SK-N-SH (cell line): ENCODE measurements around the gene CYSLTR2. TPM values are rescaled to one million over a fixed set of nuclear protein-coding genes. Genes with fewer than 3 reads are reported as not detected.

Experiments used
- CTCF ChIA-PET: fragments of 300-600, 350-600 bp; formaldehyde crosslinking; extraction: SDS; loops from one replicate; lab custom pipeline; 2021; lab: Yijun Ruan, JAX
- POLR2A ChIA-PET: fragments of 350-600 bp; sonication (Branson Sonifier 250); formaldehyde crosslinking; extraction: SDS; loops from one replicate; lab custom pipeline; 2020; ENCODE audit warnings: antibody characterized with exemption, inconsistent platforms; lab: Yijun Ruan, JAX
- DNase-seq: peaks from one replicate; pipeline ENCODE4 v3.0.0; 2012
- H2AFZ ChIP-seq: fragments of 200-600 bp; sonication (generic); 2 replicates; pipeline ENCODE4 v1.8.1; 2016; ENCODE audit warnings: antibody characterized with exemption, mild to moderate bottlenecking, low read depth
- H3F3A ChIP-seq: fragments of 200-600 bp; sonication (generic); replicated peaks from 2 replicates; pipeline ENCODE3; 2016; ENCODE audit warnings: antibody characterized with exemption, mild to moderate bottlenecking; ENCODE audit not compliant: insufficient read depth
- H3K27ac ChIP-seq, 2 experiments: fragments of 200-500 bp in 1 of 2; fragments of 200-600 bp in 1 of 2; sonication (Bioruptor generic) in 1 of 2; sonication (generic), shearing (Covaris generic) in 1 of 2; 2 replicates each; pipeline versions ENCODE4 v1.5.1 to v1.6.1; 2014 to 2016; ENCODE audit warnings: low read depth in 2 of 2, inconsistent platforms in 1 of 2, low read length in 1 of 2, mild to moderate bottlenecking in 1 of 2, mixed read lengths in 1 of 2
- H3K27me3 ChIP-seq: fragments of 200-600 bp; sonication (generic), shearing (Covaris generic); 2 replicates; pipeline ENCODE4 v1.6.1; 2016; ENCODE audit warnings: mixed run types; ENCODE audit not compliant: insufficient read depth
- H3K36me3 ChIP-seq, 2 experiments: fragments of 200-500 bp in 1 of 2; fragments of 200-600 bp in 1 of 2; sonication (Bioruptor generic) in 1 of 2; sonication (generic) in 1 of 2; replicated peaks in 1 of 2; 2 replicates each; pipeline versions ENCODE3 to v1.5.1; 2014 to 2016; ENCODE audit warnings: low read length in 1 of 2, mild to moderate bottlenecking in 1 of 2; ENCODE audit not compliant: insufficient read depth in 2 of 2, control insufficient read depth in 1 of 2
- H3K4me1 ChIP-seq, 2 experiments: fragments of 200-500 bp in 1 of 2; fragments of 200-600 bp in 1 of 2; sonication (Bioruptor generic) in 1 of 2; sonication (generic), shearing (Covaris generic) in 1 of 2; 2 replicates each; pipeline versions ENCODE4 v1.5.1 to v1.6.1; 2014 to 2016; ENCODE audit warnings: low read depth in 1 of 2, low read length in 1 of 2, mixed run types in 1 of 2; ENCODE audit not compliant: insufficient read depth in 2 of 2, control insufficient read depth in 1 of 2
- H3K4me2 ChIP-seq: fragments of 200-600 bp; sonication (generic), shearing (Covaris generic); 2 replicates; pipeline ENCODE4 v1.6.1; 2017; ENCODE audit warnings: mixed run types
- H3K4me3 ChIP-seq, 2 experiments: fragments of 200-500 bp in 1 of 2; fragments of 200-600 bp in 1 of 2; sonication (Bioruptor generic) in 1 of 2; sonication (generic), shearing (Covaris generic) in 1 of 2; 2 replicates each; pipeline versions ENCODE4 v1.5.1 to v1.8.1; 2014 to 2016; ENCODE audit warnings: low read depth in 2 of 2, inconsistent platforms in 1 of 2, low read length in 1 of 2, mild to moderate bottlenecking in 1 of 2, mixed read lengths in 1 of 2, moderate library complexity in 1 of 2
- H3K79me2 ChIP-seq: fragments of 200-600 bp; sonication (generic); 2 replicates; pipeline ENCODE4 v1.8.1; 2017; ENCODE audit warnings: mild to moderate bottlenecking; ENCODE audit not compliant: insufficient read depth
- H3K9ac ChIP-seq: fragments of 200-600 bp; sonication (generic); 2 replicates; pipeline ENCODE4 v1.6.1; 2017; ENCODE audit warnings: mixed run types
- H3K9me2 ChIP-seq: fragments of 200-600 bp; sonication (generic); 2 replicates; pipeline ENCODE4 v1.6.1; 2017; ENCODE audit warnings: mixed run types
- H3K9me3 ChIP-seq: fragments of 200-600 bp; sonication (generic); 2 replicates; pipeline ENCODE4 v1.6.1; 2017; ENCODE audit warnings: mixed run types, mild to moderate bottlenecking, moderate library complexity
- H4K20me1 ChIP-seq: fragments of 200-600 bp; sonication (generic); 2 replicates; pipeline ENCODE4 v1.6.1; 2017; ENCODE audit warnings: mild to moderate bottlenecking, mixed run types; ENCODE audit not compliant: insufficient read depth
- GATA2 ChIP-seq: sonication (generic); formaldehyde crosslinking; IDR thresholded peaks from 2 replicates; pipeline ENCODE4 v1.5.0; 2020; ENCODE audit warnings: mild to moderate bottlenecking, missing genetic modification reagents
- JUND ChIP-seq: IDR thresholded peaks from 2 replicates; pipeline ENCODE4 v1.4.0; 2012
- MEF2A ChIP-seq: IDR thresholded peaks from 2 replicates; pipeline ENCODE4 v1.4.0; 2012; ENCODE audit warnings: low read depth, borderline replicate concordance
- MXI1 ChIP-seq: IDR thresholded peaks from 2 replicates; pipeline ENCODE4 v1.6.1; 2012; ENCODE audit warnings: mild to moderate bottlenecking, low read depth, low read length, improper control_type of control experiment
- RCOR1 ChIP-seq: fragments of 150-350 bp; IDR thresholded peaks from 2 replicates; pipeline ENCODE4 v1.6.1; 2017; ENCODE audit warnings: antibody characterized with exemption, low read length
- TCF12 ChIP-seq: IDR thresholded peaks from 2 replicates; pipeline ENCODE4 v1.4.0; 2012
- TEAD4 ChIP-seq: IDR thresholded peaks from 2 replicates; pipeline ENCODE4 v1.4.0; 2012; ENCODE audit warnings: mild to moderate bottlenecking, borderline replicate concordance; ENCODE audit not compliant: insufficient read depth
- YY1 ChIP-seq: IDR thresholded peaks from 2 replicates; pipeline ENCODE4 v1.4.0; 2012; ENCODE audit warnings: low read depth, mild to moderate bottlenecking
- WGBS: methylation state at CpG from one replicate; pipeline ENCODE4 v1.1.6; 2017; ENCODE audit warnings: low lambda C conversion rate; 5-methylcytosine and 5-hydroxymethylcytosine counted together
- polyA plus RNA-seq, 3 experiments: library from polyadenylated mRNA; depleted of rRNA; stranded (reverse); fragments of >200 nt; gene quantifications; 2 replicates each; pipeline ENCODE4 v1.2.3, GENCODE V29; 2012
- TF ChIP-seq, protein P1 (sequence below): fragments of 200-600 bp; sonication (generic); IDR thresholded peaks from 2 replicates; pipeline ENCODE4 v1.6.1; 2017; ENCODE audit warnings: antibody characterized with exemption, mild to moderate bottlenecking, moderate library complexity
- TF ChIP-seq, protein P2 (sequence below): IDR thresholded peaks from 2 replicates; pipeline ENCODE4 v1.4.0; 2012; ENCODE audit warnings: low read depth, borderline replicate concordance
- TF ChIP-seq, protein P3 (sequence below): fragments of 150-350 bp; IDR thresholded peaks from 2 replicates; pipeline ENCODE4 v1.6.1; 2017; ENCODE audit warnings: antibody characterized with exemption, low read length, low read depth, borderline replicate concordance

CYSLTR2 gene
- polyA plus RNA-seq, 1 of the 3 experiments (the other 2 are of a cell fraction), result 0.12 TPM

DNA sequence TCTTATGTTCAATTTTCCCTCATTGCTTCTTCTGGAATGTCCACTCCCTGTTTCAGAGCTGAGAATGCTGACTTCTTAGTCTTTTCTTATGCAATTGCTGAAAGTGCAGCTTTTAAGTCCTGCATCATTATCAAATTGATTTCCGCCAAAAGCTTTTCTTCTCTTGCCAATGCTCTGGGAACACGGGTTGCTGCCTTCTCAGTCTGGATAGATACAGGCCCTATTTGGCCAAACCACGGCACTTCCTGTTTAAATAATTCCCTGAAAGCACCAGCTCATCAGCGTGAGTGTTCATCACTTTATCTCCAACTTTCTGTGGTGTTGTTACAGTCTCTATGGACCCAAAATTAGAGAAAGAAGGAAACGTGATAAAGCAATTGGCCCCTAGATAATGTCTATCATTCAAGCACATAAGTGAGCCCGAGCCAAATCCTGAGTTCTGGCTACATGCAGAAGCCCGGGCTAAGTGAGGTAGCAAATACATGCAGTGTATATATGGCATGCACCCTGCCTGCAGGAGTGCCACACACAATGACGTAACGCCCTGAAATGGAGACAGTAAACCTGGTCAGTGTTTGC, 85.7 kb downstream of the CYSLTR2 start (continued):
- TF ChIP-seq, protein P1, sequence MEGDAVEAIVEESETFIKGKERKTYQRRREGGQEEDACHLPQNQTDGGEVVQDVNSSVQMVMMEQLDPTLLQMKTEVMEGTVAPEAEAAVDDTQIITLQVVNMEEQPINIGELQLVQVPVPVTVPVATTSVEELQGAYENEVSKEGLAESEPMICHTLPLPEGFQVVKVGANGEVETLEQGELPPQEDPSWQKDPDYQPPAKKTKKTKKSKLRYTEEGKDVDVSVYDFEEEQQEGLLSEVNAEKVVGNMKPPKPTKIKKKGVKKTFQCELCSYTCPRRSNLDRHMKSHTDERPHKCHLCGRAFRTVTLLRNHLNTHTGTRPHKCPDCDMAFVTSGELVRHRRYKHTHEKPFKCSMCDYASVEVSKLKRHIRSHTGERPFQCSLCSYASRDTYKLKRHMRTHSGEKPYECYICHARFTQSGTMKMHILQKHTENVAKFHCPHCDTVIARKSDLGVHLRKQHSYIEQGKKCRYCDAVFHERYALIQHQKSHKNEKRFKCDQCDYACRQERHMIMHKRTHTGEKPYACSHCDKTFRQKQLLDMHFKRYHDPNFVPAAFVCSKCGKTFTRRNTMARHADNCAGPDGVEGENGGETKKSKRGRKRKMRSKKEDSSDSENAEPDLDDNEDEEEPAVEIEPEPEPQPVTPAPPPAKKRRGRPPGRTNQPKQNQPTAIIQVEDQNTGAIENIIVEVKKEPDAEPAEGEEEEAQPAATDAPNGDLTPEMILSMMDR, result no peak

DNA sequence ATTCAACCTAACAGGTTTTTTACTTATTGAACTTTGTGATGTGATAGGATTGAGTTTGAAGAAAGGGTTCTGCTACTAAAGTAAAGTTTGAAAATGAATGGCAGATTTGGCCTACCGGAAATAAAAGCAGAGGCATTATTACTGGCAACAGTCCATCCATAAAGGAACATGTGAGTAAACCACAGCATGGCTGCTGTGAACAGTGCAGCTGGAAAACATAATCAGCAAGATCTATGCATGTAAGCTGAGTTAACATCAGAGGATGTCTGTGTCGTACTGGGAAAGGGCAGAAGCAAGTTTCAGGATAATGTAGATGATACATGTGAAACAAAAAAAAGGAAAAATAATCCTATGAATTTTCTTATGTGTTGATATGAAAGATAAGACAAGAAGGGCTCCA, 87.6 kb downstream of the CYSLTR2 start:
- H3K9me2 ChIP-seq, result no peaks in the 10 kb centered on the region
- no peak overlapping the region for H3K9ac ChIP-seq
- no peaks in the 10 kb centered on the region for H3K36me3 ChIP-seq
- H3F3A ChIP-seq, result no peaks in the 10 kb centered on the region
- H3K27ac ChIP-seq, result no peak overlapping the region; a peak in 1 of 4 replicates
- CTCF ChIA-PET, result interaction anchor here (0.7 to 2.3 kb wide), 6 partner anchors 8 to 161 kb away, joined by 3 to 6 read pairs (median 3); no protein-coding TSS in a partner anchor
- H2AFZ ChIP-seq, result no peak overlapping the region
- DNase-seq, result peak; percentile 30
- no peak overlapping the region for H3K4me2 ChIP-seq
- H3K4me1 ChIP-seq, result peaks cover 0 to 6% of the 10 kb centered on the region in 2 experiments; a peak in 1 of 4 replicates
- POLR2A ChIA-PET, result interaction anchor here (0.5 kb wide), 1 partner anchor 883 kb away, joined by 3 read pairs; no protein-coding TSS in a partner anchor
- H3K4me3 ChIP-seq, result no peak overlapping the region
- no peaks in the 10 kb centered on the region for H3K27me3 ChIP-seq
- no peaks in the 10 kb centered on the region for H4K20me1 ChIP-seq
- 31% methylated on average over 2 of the region's 2 CpGs for WGBS
- no peaks in the 10 kb centered on the region for H3K79me2 ChIP-seq
- TF ChIP-seq MXI1 (peak; percentile 22; the same call in 1 of the 2 replicates), MEF2A (no peak), TCF12 (peak; percentile 20; the same call in 1 of the 2 replicates), GATA2 (CRISPR knock-in tag) (peak; percentile 70)
- TF ChIP-seq, protein P2, sequence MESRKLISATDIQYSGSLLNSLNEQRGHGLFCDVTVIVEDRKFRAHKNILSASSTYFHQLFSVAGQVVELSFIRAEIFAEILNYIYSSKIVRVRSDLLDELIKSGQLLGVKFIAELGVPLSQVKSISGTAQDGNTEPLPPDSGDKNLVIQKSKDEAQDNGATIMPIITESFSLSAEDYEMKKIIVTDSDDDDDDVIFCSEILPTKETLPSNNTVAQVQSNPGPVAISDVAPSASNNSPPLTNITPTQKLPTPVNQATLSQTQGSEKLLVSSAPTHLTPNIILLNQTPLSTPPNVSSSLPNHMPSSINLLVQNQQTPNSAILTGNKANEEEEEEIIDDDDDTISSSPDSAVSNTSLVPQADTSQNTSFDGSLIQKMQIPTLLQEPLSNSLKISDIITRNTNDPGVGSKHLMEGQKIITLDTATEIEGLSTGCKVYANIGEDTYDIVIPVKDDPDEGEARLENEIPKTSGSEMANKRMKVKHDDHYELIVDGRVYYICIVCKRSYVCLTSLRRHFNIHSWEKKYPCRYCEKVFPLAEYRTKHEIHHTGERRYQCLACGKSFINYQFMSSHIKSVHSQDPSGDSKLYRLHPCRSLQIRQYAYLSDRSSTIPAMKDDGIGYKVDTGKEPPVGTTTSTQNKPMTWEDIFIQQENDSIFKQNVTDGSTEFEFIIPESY, result no peak
- TF ChIP-seq, protein P1, result no peak
- H3K9me3 ChIP-seq, result no peaks in the 10 kb centered on the region

DNA sequence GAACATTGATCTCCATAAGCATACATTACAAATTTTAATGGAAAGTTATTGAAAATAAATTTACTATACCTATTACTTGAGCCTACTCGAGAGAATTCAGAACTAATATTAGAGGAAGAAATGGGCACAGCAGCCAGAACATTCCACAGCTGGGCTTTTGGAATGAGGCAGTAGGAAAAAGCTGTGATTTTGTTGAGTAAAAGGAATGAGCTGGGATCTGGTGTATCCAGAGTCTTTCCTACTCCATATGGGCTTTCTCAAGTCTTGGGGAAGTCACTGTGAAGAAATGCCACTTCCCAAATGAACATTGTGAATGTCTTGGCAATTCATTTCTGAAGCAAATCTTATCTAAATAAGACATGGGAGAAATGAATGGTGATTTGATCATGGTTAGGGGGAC, 93.1 kb downstream of the CYSLTR2 start:
- no peak for TF ChIP-seq TEAD4
- no peak for TF ChIP-seq JUND
- TF ChIP-seq, protein P3, sequence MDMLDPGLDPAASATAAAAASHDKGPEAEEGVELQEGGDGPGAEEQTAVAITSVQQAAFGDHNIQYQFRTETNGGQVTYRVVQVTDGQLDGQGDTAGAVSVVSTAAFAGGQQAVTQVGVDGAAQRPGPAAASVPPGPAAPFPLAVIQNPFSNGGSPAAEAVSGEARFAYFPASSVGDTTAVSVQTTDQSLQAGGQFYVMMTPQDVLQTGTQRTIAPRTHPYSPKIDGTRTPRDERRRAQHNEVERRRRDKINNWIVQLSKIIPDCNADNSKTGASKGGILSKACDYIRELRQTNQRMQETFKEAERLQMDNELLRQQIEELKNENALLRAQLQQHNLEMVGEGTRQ, result no peak
- TF ChIP-seq RCOR1, result no peak
- no peak for TF ChIP-seq YY1
- Histone ChIP-seq H3K9me2 (no peaks in the 10 kb centered on the region), H3F3A (peaks cover 11% of the 10 kb centered on the region), H3K4me2 (no peak overlapping the region), H3K9ac (no peak overlapping the region), H3K27ac (no peak overlapping the region), H3K27me3 (no peaks in the 10 kb centered on the region), H2AFZ (no peak overlapping the region), H3K79me2 (no peaks in the 10 kb centered on the region), H3K9me3 (no peaks in the 10 kb centered on the region), H3K4me1 (peaks cover 0 to 13% of the 10 kb centered on the region in 2 experiments; a peak in 2 of 4 replicates), H3K4me3 (no peak overlapping the region), H4K20me1 (no peaks in the 10 kb centered on the region), H3K36me3 (no peaks in the 10 kb centered on the region)
- CTCF ChIA-PET, result interaction anchor here (1.2 kb wide), 1 partner anchor 22 kb away, joined by 4 read pairs; no protein-coding TSS in a partner anchor
- POLR2A ChIA-PET, result no interaction called here
- 50% methylated on average over 1 of the region's 1 CpG for WGBS
- DNase-seq, result no peak
